OCI-LY3 (cell line): ENCODE results near the gene EMP1.

ENCODE experiments used
- CTCF ChIP-seq: fragments of 200-600, 300-600 bp; sonication (generic); IDR thresholded peaks from 2 replicates; pipeline ENCODE4 v1.5.1; 2014; ENCODE audit warnings: antibody characterized with exemption, low read length, low read depth
- EZH2phosphoT487 ChIP-seq: fragments of 200-600 bp; shearing (Covaris generic); IDR thresholded peaks from 2 replicates; pipeline ENCODE4 v1.6.1; 2018; ENCODE audit warnings: antibody characterized with exemption, mixed run types, low read depth

DNA sequence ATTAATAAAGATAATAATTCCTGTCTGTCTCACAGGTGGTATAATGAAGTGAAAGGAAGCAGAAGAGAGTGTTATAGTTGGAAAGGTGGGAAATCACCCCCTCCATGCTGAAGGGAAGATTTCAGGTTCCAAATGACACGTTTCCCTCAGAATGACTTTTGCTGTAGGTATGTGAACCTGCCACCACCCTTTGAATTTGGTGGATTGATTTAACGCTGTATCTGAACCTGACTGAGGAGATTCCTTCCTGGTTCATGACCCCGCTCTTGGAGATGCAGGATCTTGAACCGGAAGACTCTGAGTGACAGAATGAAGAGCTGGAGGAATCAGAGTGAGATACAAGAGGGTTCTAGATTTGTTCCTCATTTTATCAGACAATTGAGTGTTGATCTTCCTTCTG lies 20.3 kb upstream of the EMP1 start:
- no peak for TF ChIP-seq CTCF
- no peak for TF ChIP-seq EZH2phosphoT487
